Astrocyte (in vitro differentiated cells and primary cell): ENCODE measurements around the gene GCSAM. TPM values are rescaled to one million over a fixed set of nuclear protein-coding genes. Genes with fewer than 3 reads are reported as not detected.

ENCODE experiments used
- DNase-seq: peaks from one replicate; pipeline ENCODE4 v3.0.0-alpha.2; 2010; ENCODE audit warnings: low read depth
- FAIRE-seq: peaks from 2 replicates; lab custom pipeline; 2011; peaks lifted over from hg19 to GRCh38; lab: Jason Lieb, UNC
- H2AFZ ChIP-seq: 2 replicates; pipeline ENCODE4 v1.6.0; 2012; ENCODE audit warnings: low read depth, low read length, inconsistent platforms
- H3K27ac ChIP-seq: 2 replicates; pipeline ENCODE4 v1.5.1; 2011; ENCODE audit warnings: low read depth, low read length, inconsistent platforms
- H3K27me3 ChIP-seq: 2 replicates; pipeline ENCODE4 v1.6.0; 2011; ENCODE audit warnings: low read length, inconsistent platforms; ENCODE audit not compliant: insufficient read depth
- H3K36me3 ChIP-seq: 2 replicates; pipeline ENCODE4 v1.5.1; 2011; ENCODE audit warnings: low read length, inconsistent platforms; ENCODE audit not compliant: insufficient read depth
- H3K4me1 ChIP-seq: 2 replicates; pipeline ENCODE4 v1.5.1; 2011; ENCODE audit warnings: low read length, inconsistent platforms; ENCODE audit not compliant: insufficient read depth
- H3K4me2 ChIP-seq: 2 replicates; pipeline ENCODE4 v1.6.0; 2012; ENCODE audit warnings: low read length, inconsistent platforms
- H3K4me3 ChIP-seq: 2 replicates; pipeline ENCODE4 v1.5.1; 2011; ENCODE audit warnings: low read depth, mild to moderate bottlenecking, low read length, inconsistent platforms; ENCODE audit not compliant: insufficient read depth
- H3K79me2 ChIP-seq: 2 replicates; pipeline ENCODE4 v1.6.0; 2012; ENCODE audit warnings: mild to moderate bottlenecking, low read length, inconsistent platforms; ENCODE audit not compliant: insufficient read depth
- H3K9ac ChIP-seq: 2 replicates; pipeline ENCODE4 v1.6.0; 2012; ENCODE audit warnings: mild to moderate bottlenecking, low read length, inconsistent platforms
- H3K9me3 ChIP-seq: 2 replicates; pipeline ENCODE4 v1.5.1; 2012; ENCODE audit warnings: low read depth, mild to moderate bottlenecking, low read length, inconsistent platforms; ENCODE audit not compliant: insufficient read depth
- H4K20me1 ChIP-seq: 2 replicates; pipeline ENCODE4 v1.6.0; 2012; ENCODE audit warnings: low read length, inconsistent platforms; ENCODE audit not compliant: insufficient read depth
- H3K27ac Mint-ChIP-seq: one replicate; pipeline ENCODE4 v1.8.0; 2021; ENCODE audit warnings: mild to moderate bottlenecking, mixed read lengths; ENCODE audit not compliant: unreplicated experiment
- H3K27me3 Mint-ChIP-seq: one replicate; pipeline ENCODE4 v1.8.0; 2021; ENCODE audit warnings: low read depth, mixed read lengths; ENCODE audit not compliant: unreplicated experiment
- H3K36me3 Mint-ChIP-seq: one replicate; pipeline ENCODE4 v1.8.0; 2021; ENCODE audit warnings: low read depth, mixed read lengths; ENCODE audit not compliant: unreplicated experiment
- H3K4me1 Mint-ChIP-seq: one replicate; pipeline ENCODE4 v1.8.0; 2021; ENCODE audit warnings: low read depth, mixed read lengths; ENCODE audit not compliant: unreplicated experiment
- H3K4me3 Mint-ChIP-seq: one replicate; pipeline ENCODE4 v1.8.0; 2021; ENCODE audit warnings: mild to moderate bottlenecking, moderate library complexity, mixed read lengths; ENCODE audit not compliant: unreplicated experiment
- H3K9me3 Mint-ChIP-seq: one replicate; pipeline ENCODE4 v1.8.0; 2021; ENCODE audit warnings: mild to moderate bottlenecking, mixed read lengths; ENCODE audit not compliant: unreplicated experiment
- CTCF ChIP-seq: IDR thresholded peaks from 2 replicates; pipeline ENCODE4 v1.5.1; 2011; ENCODE audit warnings: low read depth, mild to moderate bottlenecking, inconsistent platforms, low read length, moderate library complexity; ENCODE audit not compliant: insufficient read depth
- EZH2 ChIP-seq: IDR thresholded peaks from 2 replicates; pipeline ENCODE4 v1.6.1; 2012; ENCODE audit warnings: mild to moderate bottlenecking, low read length, inconsistent platforms; ENCODE audit not compliant: insufficient read depth
- total RNA-seq: library from RNA; stranded (reverse); gene quantifications from 2 replicates; pipeline ENCODE4 v1.2.1, GENCODE V29; 2021

Gene GCSAM
- total RNA-seq, 1 donor from 2014 or later, result not detected

DNA sequence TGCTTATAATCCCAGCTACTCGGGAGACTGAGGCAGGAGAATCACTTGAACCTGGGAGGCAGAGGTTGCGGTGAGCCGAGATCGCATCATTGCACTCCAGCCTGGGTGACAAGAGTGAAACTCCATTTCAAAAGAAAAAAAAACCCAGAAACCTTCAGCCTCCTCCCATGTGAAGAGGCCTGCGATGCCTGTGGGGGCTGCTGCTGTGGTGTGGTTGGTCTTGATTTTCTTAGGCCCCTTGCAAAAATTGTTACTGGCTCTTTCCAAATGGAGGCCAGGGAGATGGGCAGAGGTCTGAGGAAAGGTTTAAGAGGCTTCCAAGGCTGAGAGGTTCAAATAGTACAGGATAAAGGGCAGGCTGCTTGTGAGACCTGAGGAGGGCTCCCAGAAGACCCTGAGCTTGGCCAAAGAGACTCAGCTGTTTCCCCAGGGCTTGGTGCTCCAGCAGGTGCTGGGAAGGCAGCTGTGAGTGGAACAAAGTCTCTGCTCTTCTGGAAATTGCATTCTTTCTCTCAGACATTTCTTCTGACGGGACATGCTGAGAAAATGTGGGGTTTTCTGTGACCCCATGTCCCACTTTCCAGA, 18.4 kb downstream of the GCSAM start:
- no peak overlapping the region for H3K9ac ChIP-seq

DNA sequence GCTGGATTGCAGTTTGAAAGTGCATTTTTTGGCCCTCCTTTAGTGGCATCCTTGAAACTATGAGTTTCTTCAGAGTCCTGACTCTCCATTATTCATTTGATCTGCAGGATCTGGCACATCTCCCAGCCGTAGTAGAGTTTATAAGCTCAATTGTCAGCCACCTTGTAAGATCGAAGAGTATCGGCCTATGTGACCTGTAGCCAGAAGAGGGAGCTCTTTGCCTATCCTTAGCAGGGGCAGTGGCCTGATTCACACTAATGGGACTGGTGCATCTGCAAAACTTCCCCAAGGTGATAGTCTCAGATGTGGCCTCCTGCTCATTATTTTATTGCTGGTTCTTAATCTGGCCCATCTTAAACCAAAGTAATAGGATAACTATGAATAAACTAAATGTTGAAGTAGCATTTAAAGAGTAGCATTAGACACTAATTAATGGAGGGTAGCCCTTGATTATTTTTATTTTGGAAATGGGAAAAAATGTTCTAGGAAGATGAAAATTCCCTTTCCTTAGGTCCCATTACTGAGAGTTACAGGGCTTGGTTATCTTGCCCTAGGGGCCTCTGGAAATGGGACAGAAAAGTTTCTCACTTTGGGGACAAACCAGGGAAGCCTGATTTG, 21.2 kb downstream of the GCSAM start:
- Mint-ChIP-seq H3K4me3 (no peak overlapping the region), H3K27ac (no peak overlapping the region), H3K27me3 (no peaks in the 10 kb centered on the region), H3K36me3 (peaks cover 29% of the 10 kb centered on the region), H3K4me1 (peaks cover 4% of the 10 kb centered on the region), H3K9me3 (no peaks in the 10 kb centered on the region)
- DNase-seq (peak; percentile 38), FAIRE-seq (peak; percentile 32)
- Histone ChIP-seq H3K79me2 (no peaks in the 10 kb centered on the region), H3K9ac (no peak overlapping the region), H3K27me3 (no peaks in the 10 kb centered on the region), H3K27ac (no peak overlapping the region), H3K4me2 (no peak overlapping the region), H3K36me3 (peaks cover 19% of the 10 kb centered on the region), H2AFZ (no peak overlapping the region), H3K4me1 (peaks cover 2% of the 10 kb centered on the region), H3K9me3 (no peaks in the 10 kb centered on the region), H3K4me3 (no peak overlapping the region), H4K20me1 (no peaks in the 10 kb centered on the region)
- TF ChIP-seq CTCF (peak; percentile 64), EZH2 (no peak)

More for the DNA sequence above, 18.4 kb downstream of the GCSAM start:
- no peaks in the 10 kb centered on the region for H3K4me1 ChIP-seq
- Mint-ChIP-seq H3K4me3 (no peak overlapping the region), H3K4me1 (peaks cover 4% of the 10 kb centered on the region), H3K9me3 (no peaks in the 10 kb centered on the region), H3K27ac (no peak overlapping the region), H3K36me3 (peaks cover 38% of the 10 kb centered on the region), H3K27me3 (no peaks in the 10 kb centered on the region)
- no peak overlapping the region for H3K4me3 ChIP-seq
- no peaks in the 10 kb centered on the region for H3K27me3 ChIP-seq
- DNase-seq (no peak), FAIRE-seq (no peak)
- no peaks in the 10 kb centered on the region for H3K9me3 ChIP-seq
- no peaks in the 10 kb centered on the region for H3K79me2 ChIP-seq
- H4K20me1 ChIP-seq, result no peaks in the 10 kb centered on the region
- no peak overlapping the region for H3K27ac ChIP-seq
- TF ChIP-seq EZH2 (no peak), CTCF (no peak)
- no peak overlapping the region for H2AFZ ChIP-seq
- H3K36me3 ChIP-seq, result peaks cover 24% of the 10 kb centered on the region
- H3K4me2 ChIP-seq, result no peak overlapping the region

GRCh38 chr3:112109322-112109721, 23.7 kb downstream of the GCSAM start:
- Histone ChIP-seq H3K27ac (no peak overlapping the region), H3K9me3 (no peaks in the 10 kb centered on the region), H3K27me3 (no peaks in the 10 kb centered on the region), H3K4me1 (peaks cover 2% of the 10 kb centered on the region), H3K9ac (no peak overlapping the region), H3K4me2 (no peak overlapping the region), H2AFZ (no peak overlapping the region), H3K4me3 (no peak overlapping the region), H3K36me3 (peaks cover 26% of the 10 kb centered on the region), H3K79me2 (no peaks in the 10 kb centered on the region), H4K20me1 (no peaks in the 10 kb centered on the region)
- Mint-ChIP-seq H3K9me3 (no peaks in the 10 kb centered on the region), H3K4me1 (no peaks in the 10 kb centered on the region), H3K27me3 (no peaks in the 10 kb centered on the region), H3K4me3 (no peak overlapping the region), H3K36me3 (peaks cover 32% of the 10 kb centered on the region), H3K27ac (no peak overlapping the region)
- TF ChIP-seq CTCF (no peak), EZH2 (no peak)
- DNase-seq (no peak), FAIRE-seq (no peak)
